ENCODE measurements around the gene JAKMIP1.

The JAKMIP1 gene

DNA sequence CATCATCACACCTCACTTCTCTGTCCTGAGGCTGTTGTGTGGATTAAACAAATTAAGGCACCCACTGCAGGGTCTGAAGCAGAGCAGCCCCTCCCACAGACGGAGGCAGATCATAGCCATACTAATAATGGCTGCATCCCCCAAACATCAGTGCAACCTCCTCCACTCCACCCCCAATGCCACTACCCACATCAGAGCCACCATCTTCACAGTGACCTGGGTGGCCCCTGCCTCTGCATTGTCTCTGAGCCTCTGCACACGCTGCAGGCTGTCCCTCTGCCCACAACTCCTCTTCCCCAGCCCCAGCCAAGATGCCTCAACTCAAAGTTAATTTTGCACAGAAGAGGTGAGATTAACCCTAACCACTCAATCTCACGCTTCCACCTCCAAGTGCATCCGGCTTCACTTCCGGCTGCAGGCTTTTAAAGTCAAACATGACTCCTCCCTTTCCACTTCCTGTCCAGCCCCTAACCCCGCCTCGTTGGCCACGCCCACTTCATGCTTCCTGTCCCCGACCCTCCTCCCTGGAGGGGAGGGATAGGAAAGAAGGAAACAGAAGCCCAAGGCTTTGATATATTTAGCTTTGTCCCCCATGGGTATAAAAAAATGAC, 22.7 kb downstream of the JAKMIP1 start:
- DNase-seq, result no peak

DNA sequence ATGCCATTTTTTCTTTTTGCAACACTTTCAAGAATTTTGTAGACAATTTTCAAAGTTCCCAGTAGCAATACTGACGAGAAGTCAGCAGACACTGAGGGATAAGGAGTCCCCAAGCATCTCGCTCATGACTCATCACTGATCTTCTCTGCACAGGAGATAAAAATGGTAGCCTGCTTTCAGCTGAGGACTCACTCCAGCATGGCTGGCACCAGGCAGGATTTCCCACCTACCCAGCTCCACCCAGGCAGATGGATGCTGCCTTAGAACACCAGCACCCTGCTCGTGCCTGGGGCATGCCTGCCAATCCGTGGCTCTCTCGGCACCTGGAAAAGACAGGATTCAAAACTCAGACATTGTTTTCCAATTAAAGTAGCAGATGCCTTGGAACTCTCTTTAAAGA, 24.9 kb downstream of the JAKMIP1 start:
- DNase-seq, result no peak

DNA sequence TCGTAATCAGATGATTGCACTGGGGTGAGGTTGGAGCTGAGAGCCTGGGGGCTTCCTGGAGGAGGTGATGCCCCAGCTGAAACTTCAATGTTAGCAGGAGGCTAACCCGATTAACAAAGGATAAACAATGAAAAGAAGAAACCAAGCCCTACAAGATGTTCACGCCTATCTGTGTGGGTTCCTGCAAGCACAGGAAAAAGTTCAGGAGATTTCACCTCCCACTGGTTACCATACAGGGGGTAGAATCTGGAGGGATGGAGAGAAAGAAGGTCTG, 27.5 kb downstream of the JAKMIP1 start:
- DNase-seq, result no peak

DNA sequence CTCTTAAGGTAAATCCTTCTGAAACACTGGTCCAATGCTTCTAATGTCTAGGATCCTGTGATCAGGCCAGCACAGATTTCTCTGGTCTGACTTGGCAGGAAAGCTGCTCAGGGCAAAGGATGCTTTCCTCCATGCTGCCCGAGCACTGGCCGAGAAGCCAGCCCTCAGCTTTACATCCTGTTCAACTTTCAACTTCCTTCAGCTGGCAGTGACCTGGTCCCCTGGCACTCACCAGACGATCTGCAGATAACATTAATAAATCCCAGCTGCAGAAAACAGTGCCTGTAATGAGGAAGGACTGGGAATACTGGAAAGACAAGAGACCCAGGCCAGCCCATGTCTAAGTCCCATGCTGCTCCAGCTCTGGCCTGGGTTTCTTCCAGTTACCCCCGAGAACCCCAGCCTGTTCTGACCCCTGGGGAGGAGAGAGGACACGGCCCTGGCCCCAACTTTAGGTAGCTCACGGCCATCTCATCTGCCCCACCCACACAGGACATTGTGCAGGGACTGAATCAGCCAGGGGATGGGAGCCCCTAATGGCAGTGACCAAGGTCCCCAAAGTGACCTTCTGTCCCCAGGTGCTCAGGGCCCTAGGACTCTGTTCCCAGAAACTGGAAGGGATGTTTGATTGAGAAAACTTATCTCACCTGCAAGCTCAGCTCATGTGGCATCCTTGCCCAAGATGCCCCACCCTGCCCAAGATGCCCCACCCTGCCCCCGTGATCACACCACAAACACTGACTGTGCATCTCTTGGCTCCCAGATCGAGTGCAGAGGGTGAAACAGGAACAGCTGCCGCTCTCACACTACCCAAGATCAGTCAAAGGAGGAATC, 28.0 kb downstream of the JAKMIP1 start:
- no peak for DNase-seq

DNA sequence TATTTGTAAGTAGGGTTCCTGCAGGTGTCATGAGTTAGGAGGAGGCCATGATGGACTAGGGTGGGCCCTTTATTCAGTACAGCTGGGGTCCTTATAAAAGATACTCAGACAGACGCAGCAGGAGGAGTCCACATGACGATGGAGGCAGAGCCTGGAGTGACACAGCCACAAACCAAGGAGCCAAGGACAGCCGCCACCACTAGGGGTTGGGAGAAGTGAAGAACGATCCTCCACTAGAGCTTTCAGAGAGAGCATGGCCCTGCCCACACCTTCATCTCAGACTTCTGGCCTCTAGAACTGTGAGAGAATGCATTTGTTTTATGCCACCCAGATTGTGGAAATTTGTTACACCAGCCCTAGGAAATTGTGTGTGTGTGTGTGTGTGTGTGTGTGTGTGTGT, 31.1 kb downstream of the JAKMIP1 start:
- DNase-seq, result no peak

DNA sequence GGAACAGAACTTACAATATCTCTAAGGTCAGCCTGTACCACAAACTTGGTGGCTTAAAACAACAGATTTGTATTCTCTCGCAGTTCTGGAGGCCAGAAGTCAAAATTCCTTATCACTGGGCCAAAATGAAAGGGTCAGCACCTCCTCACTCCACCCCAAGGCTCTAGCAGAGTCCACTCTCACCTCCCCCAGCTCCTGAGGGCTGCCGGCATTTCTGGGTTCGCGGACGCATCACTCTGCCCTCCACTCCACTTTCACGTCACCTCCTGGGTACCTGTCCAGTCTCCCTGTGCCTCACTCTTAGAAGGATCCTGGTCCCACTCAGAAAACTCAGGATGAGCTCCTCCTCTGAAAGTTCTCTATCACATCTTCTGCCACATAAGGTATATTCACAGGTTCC, 34.6 kb downstream of the JAKMIP1 start:
- no peak for DNase-seq

DNA sequence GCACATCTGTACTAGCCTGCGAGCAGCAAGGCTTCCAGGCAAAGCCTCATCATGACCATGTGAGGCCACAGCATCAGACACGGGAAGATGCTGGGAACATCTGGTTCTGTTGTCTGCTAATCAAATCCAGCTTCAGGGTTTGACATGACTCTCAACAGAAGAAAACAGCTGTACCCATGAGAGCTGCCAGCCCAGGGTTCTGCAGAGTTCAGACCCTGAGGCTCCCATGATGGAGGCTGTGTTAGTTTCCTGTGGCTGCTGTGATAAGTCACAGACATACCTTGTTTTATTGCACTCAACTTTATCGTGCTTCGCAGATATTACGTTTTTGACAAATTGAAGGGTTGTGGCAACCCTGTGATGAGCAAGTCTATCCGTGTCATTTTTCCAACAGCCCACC, 37.5 kb downstream of the JAKMIP1 start:
- no peak for DNase-seq

DNA sequence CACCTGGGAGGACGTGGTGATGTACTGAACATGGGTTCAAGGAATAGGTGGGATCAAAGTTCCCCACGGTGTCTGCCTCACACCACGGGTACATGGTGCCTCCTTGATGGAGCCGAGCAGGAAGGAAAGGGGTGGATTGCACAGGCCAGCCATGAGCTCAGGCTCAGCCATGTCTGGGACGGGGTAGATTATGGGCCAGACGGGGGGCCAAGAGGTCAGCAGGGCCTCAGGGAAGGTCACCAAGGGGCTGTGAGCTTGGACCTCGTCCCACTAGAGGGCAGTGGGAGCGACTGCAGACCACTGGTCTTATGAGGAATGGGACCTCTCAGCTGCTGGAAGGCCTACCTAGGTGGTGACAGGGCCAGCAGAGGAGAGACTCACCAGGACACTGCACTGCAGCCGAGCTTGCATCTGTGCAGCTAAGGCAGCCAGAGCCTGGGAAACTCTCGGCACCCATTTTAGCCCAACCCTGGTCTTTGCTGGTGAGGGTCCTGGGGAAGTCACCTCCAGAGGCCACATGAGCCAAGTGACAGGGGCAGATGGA, 38.4 kb downstream of the JAKMIP1 start:
- no peak for DNase-seq

DNA sequence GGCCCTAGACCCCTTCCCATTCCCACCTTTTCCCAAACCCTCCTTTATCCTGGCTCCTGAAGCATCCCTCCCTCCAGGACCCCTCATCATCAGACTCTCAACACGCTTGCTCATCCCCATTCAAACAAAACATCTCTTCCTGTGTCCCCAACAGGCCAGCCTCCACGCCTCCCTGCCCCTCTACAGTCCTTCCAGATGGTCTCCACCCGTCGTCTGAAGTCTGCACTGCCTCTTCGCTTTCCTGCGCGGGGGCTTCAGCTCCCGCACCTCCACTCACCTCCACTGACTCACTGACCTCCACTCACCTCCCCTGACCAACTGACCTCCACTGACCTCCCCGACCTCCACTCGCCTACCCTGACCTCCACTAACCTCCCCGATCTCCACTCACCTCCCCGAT, 39.8 kb downstream of the JAKMIP1 start:
- DNase-seq, result no peak

DNA sequence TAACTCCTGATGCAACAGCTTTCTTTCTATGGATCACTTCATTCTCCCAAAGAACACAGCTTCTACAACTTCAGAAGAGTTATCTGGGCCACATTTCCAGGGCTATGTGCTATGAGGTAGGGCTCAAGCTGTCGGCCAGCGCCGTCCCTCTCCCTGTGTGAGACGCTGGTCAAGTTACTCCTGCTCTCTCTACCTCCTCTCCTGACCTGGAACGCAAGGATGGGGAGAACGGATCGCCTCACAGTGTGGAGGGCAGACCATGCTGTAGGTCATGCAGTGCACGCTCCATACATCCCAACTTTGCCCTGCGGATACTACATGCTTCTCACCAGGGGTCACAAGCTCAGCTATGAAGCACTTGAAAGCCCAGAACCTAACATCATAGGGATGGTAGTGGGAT, 42.4 kb downstream of the JAKMIP1 start:
- no peak for DNase-seq

DNA sequence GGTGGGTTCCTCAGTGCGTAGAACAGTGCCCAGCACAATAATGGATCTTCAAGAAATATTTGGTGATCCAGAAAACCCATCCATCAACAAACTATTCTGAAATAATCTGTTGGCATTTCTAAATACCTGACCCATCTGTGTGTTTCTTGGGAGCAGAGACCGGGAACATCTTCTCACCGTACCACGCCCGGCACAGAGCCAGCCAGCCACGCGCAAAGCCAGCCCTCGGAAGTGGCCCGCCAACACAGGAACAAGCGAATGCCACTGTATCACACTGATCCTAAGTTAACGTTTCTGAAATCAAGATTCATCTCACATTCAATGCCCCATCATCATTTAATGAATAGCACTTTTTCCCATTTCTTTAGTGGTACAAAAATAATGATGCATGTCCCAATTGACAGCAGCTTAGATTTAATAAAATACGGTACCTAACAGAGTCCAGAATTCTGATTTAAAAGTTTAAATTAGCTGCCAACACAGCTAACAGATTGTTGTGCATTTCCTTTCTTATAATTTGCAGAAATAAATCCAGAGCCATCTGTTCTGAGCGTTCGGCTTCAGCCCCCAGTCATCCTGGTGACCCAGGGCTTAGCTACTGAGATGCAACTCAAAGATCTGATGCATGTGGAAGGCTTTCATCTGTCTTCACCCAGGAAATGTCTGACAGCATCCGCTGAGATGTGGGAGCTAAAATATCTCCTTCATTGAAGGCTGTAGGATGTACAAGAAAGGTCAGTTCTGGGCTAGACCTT, 44.2 kb downstream of the JAKMIP1 start:
- DNase-seq, result no peak

DNA sequence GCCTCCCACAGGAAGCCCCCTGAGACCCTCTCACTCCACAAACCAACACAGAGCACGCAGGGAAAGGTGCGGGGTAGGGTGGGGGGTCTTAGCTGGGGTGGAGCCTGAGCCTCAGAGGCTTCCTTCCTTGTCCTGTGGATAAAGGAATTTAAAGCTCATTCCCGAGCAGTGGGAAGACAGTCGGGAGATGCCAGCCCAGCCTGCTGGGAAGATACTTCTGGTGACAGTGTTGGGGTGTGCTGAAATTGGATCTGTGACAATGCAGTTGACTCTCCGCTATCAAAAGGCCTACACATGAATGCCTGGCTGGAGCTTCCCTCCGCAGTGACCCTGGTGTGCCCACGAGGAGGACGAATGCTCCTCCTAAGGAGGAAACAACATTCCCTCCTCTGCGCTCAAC, 45.5 kb downstream of the JAKMIP1 start:
- no peak for DNase-seq

DNA sequence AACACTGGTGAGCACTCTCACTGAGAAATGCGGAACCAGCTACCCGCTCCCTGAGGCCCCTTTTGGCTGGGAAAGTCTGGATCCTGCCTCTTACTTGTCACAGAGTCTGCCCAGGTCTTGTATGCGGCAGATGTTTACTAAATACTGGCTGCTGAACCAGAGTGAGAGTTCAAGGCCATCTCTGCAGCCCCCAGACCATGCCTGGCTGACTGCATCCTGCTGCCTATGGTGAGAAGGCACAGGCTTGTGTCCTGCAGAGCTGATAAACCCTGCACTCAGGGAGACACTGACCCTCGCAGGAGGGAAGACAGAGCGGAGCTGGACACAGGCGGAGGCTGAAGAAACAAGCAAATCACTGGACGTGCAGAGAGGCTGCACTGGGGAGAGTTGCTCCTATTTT, 46.5 kb downstream of the JAKMIP1 start:
- no peak for DNase-seq

DNA sequence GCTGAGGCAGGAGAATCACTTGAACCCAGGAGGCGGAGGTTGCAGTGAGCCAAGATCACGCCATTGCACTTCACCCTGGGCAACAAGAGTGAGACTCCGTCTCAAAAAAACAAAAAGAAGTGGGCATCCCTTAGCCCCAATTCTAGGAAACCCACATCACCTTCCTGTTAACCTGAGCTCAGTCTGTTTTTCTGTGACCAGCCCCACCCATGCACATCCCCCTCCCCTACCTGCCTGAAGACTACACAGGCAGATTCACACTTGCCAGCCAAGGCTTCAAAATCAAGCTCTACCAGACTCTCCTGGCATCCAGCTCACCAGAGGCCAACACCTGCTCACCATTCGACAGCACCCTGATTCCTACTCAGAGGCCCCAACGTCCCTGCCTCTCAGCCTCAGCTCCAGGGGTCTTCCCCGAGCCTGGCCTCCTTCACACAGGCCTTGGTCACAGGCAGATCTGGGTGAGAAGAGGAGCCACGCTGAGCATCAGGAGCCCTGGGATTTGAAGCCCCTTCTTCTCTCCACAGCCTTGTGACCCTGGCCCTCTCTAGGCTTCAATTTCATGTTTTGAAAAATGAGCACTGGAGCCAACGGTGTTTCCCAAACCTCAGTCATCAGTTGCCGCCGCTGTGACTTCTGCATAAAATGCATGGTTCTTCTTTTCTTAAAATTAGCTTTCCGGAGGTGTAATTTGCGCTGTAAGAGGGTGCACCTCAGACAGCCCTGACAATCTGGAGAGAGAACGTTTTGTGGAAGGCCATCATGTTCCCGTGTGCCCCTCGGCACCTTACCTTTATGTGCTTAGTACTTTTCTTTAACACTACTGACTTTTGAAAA, 47.3 kb downstream of the JAKMIP1 start:
- DNase-seq, result no peak

DNA sequence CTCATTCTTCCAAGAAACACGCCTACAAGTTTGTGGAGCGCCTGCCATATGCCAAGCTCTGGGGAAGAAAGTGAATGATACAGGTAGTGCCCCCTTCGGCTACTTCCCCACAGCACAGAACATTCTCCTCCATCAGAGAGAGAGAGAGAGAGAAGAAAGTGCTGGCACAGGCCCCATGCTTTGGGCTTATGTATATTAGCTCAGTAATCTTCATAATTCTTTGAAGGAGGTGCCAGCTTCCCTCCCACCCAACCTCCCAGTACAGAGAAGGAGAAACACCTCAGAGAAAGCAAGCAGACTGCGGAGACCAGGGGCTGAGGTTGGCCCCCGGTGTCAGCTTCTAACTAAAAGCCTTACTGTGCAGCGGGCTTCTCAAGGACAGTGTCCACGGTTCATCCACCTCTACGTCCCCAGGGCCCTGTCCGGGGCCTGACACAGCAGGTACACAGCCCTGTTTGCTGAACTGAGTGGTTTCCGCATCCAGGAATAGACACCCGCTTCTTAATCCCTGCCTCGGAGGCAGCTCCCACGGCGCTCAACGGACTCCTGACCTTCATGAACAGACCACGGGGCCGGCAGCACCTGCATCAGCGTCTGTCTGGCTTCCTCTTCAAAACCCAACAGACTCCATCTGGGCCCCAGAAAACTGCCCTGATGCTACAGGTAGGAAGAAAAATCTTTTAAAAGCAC, 50.2 kb downstream of the JAKMIP1 start:
- DNase-seq, result no peak

DNA sequence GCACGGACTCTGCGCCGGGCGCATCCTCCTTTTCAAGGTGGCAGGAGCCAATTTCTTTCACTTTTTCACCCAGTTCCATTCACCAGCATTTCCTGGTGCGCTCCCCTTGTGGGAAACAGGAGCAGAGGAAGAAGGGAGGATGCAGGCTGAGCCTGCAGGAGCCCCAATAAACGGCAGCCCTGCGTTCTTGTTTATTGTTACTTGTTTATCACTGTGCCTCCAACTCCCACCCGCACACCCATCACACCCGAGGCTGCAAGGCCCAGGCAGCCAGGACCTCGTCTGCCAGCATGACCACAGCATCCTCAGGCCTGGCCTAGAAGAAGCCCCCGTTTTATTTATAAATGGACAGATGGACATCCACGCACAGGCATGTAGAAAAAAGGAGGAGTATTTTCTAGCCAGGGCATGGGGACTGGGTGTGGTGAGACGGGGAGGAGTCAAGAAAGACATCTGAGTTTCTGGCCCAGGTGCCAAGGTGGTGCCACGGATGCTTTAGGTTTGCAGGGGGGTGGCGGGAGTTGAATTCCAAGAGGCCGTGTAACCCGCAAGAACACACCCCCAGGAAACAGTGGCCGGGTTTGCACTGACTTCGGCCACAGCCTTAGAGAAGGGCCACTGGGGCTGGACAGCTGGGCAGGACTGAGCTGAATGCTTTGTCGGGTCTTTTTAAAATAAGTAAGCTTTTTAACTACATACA, 51.7 kb downstream of the JAKMIP1 start:
- no peak for DNase-seq

DNA sequence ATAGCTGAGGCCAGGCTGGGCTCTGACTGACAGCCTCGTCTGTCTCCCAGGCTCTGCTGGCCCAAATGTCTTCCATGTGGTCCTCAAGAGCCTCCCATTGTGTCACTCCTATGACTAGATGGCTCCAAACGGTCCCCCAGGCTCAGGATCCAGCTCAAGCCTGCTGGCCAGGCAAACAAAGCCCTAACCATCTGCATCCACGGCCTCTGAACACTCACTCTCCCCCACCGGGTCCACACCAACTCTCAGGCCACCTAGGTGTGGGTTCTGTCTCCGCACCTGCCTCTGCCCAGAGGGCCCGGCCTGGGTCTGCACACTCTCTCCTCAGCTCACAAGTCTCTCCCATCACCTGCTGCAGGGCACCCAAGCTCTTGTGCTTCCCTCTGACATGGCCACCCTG, 52.9 kb downstream of the JAKMIP1 start:
- DNase-seq, result no peak

DNA sequence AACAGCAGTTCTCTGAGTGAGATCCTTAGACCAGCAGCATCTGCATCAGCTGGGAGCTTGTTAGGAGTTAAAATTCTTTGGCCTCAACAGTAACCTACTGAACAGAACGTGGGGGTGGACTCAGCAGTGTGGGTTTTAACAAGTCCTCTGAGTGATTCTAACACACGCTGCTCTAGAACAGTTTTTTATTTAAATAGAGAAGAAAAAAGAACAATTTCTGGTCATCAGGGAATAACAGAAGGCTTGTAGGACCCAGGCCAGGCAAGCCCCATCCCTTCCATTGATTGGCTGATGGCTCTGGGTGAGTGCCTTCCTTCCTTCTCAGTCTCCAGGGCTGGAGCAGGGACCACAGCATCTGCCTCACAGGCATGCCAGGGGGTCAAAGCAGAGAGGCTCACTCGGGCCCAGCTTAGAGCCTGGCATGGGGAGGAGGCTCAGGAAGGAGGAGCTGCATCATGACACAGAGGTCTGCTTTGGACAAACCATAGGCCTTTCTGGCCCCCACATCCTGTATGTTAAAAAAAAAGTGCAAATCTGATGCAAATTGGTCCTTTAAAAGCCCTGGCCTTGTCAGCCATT, 56.7 kb downstream of the JAKMIP1 start:
- no peak for DNase-seq

DNA sequence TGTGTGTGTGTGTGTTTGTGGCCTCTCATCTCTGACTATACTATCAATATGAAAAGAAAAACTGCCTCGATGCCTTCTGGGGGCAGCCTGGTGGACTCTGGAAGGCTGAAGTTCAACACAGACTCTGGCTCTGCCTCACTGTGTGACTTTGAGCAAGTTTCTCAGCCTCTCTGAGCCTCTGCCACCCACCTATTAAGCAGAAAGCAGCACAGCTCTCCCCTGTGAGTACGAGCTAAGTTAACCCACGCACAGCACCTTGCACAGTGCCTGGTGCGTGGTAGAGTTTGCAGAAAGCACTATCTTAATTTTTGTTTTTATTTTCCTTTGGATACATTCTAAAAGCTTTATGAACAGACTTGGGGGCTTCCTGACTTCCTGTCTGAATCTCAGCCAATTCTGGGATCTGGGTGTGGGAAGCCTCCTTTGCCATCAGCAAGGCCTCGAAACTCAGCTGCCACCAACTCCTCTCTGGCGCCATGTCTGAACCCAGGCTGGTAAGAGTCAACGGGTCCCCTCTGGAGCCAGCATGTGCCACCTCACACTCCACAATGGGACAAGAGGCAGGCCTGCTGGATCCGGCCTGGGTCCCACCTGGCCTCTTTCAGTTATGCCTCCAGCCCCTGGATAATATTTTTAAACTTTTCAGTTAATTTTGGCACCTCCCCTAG, 57.3 kb downstream of the JAKMIP1 start:
- no peak for DNase-seq

DNA sequence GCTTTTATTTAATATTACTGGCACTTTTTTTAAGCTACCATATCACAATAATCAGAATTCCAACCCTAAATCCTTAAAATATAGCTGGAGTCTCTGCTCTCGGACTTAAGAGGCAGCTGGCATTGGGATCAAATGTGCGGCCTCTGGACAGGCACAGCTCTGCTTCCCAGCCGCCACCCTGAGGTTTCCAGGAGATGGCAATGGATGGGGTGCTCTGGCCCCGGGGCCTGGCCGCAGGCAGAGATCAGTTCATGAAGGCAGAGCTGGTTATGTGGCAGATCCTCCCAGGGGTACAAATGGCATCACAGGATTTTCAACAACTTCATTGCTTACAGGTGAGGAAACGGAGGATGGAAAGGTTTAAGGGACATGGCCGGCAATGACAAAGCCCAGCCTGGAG, 57.8 kb downstream of the JAKMIP1 start:
- DNase-seq, result no peak

DNA sequence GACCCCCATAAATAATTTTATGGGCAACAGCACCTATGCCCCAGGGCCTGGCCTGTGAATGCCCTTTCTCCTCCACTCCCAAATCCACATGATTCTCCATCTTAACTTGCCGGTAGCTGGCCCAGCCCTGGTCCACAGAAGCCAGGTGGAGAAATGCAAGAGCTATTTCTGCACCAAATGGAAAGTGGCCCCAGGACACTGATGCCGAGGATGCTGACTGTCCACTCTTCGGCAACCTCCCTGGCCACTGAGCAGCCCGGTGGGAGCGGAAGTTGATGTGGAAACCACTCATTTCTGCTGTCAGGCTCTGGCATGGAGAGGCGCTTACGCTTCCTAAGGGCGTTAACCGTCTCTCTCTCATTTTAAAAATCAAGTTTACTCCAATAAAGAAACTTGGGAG, 58.8 kb downstream of the JAKMIP1 start:
- DNase-seq, result no peak

Measured in SW 1271 (cell line).